Measurements from ENCODE around the gene UBL7. TPM values are rescaled to one million over a fixed set of nuclear protein-coding genes. Genes with fewer than 3 reads are reported as not detected.

The UBL7 gene
- total and polyA plus RNA-seq, 2 donors (not counting 1 experiment from before 2014, with no cell fraction given), result 44.4 to 73.9 TPM

DNA sequence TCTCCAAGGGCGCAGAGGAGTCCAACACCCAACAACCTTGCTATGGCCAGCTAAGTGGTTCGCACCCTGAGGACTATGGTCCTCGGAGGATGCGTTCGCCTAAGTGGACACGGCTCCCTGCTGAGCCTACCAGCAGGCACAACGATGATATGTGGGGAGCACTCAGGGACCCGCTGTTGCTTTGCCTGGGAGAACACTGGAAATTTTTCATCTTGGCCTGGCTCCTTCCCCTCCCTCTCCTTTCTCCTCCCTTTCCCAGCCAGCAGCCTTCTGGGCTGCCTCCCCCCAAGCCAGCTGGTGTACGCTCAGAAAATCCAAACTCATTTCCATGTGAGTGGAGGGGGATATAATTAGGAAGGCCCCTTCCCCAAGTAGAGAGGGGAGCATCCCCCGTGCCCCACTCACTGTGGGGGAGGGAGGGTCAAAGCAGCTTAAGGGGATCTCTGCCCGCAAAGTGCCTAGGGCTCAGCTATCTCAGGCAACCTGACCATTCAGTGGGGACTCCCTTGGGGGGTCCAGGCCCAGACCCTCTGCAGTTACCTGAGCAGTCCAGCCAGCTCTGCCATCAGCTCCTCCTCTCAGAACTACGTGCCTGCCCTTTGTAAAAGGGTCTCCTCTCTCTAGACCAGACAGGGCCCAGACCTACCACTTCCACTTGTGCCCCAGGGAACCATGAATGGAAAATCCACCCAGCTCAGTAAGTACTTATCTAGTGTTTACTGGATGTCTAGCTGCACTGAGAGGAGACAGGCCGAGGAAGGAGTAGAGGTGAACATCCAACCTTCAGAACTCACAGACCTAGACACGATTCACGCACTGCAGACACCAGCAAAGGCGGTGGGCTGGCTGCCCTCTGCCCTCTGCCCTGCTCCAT is 26.5 kb downstream of the UBL7 start:
- POLR2A ChIA-PET, result interaction anchor here (0.7 to 4.7 kb wide), 6 partner anchors 12 to 56 kb away, joined by 5 to 35 read pairs (median 9); no protein-coding TSS in a partner anchor
- Histone ChIP-seq H3K9ac (ENCODE audit: low read length) (peak overlapping the region; percentile 86), H3K27me3 (replicated peaks in 1 of 4; ENCODE audit: control extremely low read depth in 1 of 4, control insufficient read depth in 3 of 4, insufficient read depth in 4 of 4, low read length in 3 of 4) (no peaks in the 10 kb centered on the region), H2AFZ (ENCODE audit: insufficient read depth, low read depth, low read length, poor library complexity, severe bottlenecking) (no peak overlapping the region), H4K20me1 (ENCODE audit: control insufficient read depth, insufficient read depth, low read length, poor library complexity, severe bottlenecking) (peaks cover 33% of the 10 kb centered on the region), H3K4me1 (ENCODE audit: control insufficient read depth in 2 of 2, insufficient read depth in 2 of 2, low read length in 2 of 2) (peaks cover 49 to 61% of the 10 kb centered on the region in 2 donors), H3K4me3 (ENCODE audit: control extremely low read depth in 1 of 5, extremely low read depth in 1 of 5, insufficient read depth in 1 of 5, low read depth in 2 of 5, low read length in 4 of 5) (peak overlapping the region in 4 of 5 experiments; percentile 7 to 89 (median 82)), H3K9me3 (ENCODE audit: control extremely low read depth in 1 of 3, control insufficient read depth in 2 of 3, insufficient read depth in 1 of 3, low read length in 2 of 3) (no peaks in the 10 kb centered on the region), H3K36me3 (replicated peaks in 1 of 2; ENCODE audit: control extremely low read depth in 1 of 2, control insufficient read depth in 1 of 2, extremely low read depth in 1 of 2, insufficient read depth in 2 of 2, low read length in 1 of 2) (no peaks in the 10 kb centered on the region), H3K4me2 (replicated peaks; ENCODE audit: low read depth, low read length, poor library complexity, severe bottlenecking) (peak overlapping the region; percentile 91), H3K27ac (ENCODE audit: low read length in 2 of 2) (peak overlapping the region; percentile 75 to 88), H3K79me2 (ENCODE audit: control insufficient read depth, insufficient read depth, low read length) (peaks cover 43% of the 10 kb centered on the region)
- peak overlapping the region; percentile 92 for H3K27ac Mint-ChIP-seq
- peak; percentile 44 for DNase-seq
- H3K27me3 Mint-ChIP-seq, result no peaks in the 10 kb centered on the region
- 60% methylated on average over 14 of the region's 16 CpGs for WGBS (ENCODE audit: insufficient coverage)
- TF ChIP-seq, protein P1, sequence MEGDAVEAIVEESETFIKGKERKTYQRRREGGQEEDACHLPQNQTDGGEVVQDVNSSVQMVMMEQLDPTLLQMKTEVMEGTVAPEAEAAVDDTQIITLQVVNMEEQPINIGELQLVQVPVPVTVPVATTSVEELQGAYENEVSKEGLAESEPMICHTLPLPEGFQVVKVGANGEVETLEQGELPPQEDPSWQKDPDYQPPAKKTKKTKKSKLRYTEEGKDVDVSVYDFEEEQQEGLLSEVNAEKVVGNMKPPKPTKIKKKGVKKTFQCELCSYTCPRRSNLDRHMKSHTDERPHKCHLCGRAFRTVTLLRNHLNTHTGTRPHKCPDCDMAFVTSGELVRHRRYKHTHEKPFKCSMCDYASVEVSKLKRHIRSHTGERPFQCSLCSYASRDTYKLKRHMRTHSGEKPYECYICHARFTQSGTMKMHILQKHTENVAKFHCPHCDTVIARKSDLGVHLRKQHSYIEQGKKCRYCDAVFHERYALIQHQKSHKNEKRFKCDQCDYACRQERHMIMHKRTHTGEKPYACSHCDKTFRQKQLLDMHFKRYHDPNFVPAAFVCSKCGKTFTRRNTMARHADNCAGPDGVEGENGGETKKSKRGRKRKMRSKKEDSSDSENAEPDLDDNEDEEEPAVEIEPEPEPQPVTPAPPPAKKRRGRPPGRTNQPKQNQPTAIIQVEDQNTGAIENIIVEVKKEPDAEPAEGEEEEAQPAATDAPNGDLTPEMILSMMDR (IDR thresholded peaks at IDR 0.05), result no peak
- TF ChIP-seq EZH2 (IDR thresholded peaks at IDR 0.05; ENCODE audit: borderline replicate concordance, insufficient read depth, low read depth, low read length, poor library complexity, severe bottlenecking), result no peak
- intact Hi-C loops (cut with micrococcal nuclease), result loop anchor here (1.0 to 10.0 kb wide), 2 partner anchors 38 to 350 kb away; partner anchors contain the start of gene CSK
- no peaks in the 10 kb centered on the region for H3K9me3 Mint-ChIP-seq (ENCODE audit: insufficient read depth)
- no peak for ATAC-seq (ENCODE audit: low read depth)
- CTCF ChIA-PET, result interaction anchor here (0.7 to 26.1 kb wide), 11 partner anchors 11 to 198 kb away, joined by 3 to 855 read pairs (median 4); no protein-coding TSS in a partner anchor
- peak overlapping the region; percentile 88 for H3K4me3 Mint-ChIP-seq
- H3K4me1 Mint-ChIP-seq, result peaks cover 68% of the 10 kb centered on the region

Measured in B cell (primary cell).